ENCODE results near the gene ATAT1. TPM values are rescaled to one million over a fixed set of nuclear protein-coding genes. Genes with fewer than 3 reads are reported as not detected.

Gene ATAT1
- total and polyA plus RNA-seq, 2 of the 13 experiments (the other 11 are each of a cell fraction or from before 2014, with no cell fraction given): 9.2 to 23.6 TPM

DNA sequence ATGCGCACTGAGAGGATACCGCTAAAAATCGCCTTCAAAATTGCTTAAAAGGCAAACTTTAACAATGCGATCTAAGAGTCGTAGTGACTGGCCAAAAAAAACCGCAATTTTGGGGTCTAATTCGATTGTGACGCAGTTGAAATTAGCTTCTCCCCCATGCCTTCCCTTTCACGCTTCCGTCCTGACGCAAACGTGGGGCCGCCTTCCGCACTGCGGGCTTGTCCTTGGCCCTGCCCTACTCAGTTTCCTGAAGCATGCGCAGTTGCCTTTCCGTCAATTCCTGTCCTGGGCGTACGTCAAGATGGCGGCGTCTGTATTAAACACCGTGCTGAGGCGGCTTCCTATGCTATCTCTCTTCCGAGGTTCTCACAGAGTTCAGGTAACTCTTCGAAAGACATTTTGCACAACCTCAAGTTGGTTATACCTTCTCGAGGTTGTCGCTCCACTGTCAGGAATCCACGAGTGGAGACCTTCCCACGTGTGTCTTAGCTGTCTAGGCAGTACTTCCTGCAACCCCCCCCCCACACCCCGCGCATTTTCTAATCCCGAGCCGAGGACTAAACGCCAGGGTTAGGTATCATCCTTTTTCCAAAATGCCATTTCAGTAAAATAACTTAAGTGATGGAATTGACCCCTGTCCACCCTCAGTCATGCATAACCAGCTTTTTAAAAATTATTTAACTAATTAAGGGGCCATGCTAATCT is 9.0 kb upstream of the ATAT1 start, which contains the start of gene MRPS18B (continued):
- TF ChIP-seq, protein P1, sequence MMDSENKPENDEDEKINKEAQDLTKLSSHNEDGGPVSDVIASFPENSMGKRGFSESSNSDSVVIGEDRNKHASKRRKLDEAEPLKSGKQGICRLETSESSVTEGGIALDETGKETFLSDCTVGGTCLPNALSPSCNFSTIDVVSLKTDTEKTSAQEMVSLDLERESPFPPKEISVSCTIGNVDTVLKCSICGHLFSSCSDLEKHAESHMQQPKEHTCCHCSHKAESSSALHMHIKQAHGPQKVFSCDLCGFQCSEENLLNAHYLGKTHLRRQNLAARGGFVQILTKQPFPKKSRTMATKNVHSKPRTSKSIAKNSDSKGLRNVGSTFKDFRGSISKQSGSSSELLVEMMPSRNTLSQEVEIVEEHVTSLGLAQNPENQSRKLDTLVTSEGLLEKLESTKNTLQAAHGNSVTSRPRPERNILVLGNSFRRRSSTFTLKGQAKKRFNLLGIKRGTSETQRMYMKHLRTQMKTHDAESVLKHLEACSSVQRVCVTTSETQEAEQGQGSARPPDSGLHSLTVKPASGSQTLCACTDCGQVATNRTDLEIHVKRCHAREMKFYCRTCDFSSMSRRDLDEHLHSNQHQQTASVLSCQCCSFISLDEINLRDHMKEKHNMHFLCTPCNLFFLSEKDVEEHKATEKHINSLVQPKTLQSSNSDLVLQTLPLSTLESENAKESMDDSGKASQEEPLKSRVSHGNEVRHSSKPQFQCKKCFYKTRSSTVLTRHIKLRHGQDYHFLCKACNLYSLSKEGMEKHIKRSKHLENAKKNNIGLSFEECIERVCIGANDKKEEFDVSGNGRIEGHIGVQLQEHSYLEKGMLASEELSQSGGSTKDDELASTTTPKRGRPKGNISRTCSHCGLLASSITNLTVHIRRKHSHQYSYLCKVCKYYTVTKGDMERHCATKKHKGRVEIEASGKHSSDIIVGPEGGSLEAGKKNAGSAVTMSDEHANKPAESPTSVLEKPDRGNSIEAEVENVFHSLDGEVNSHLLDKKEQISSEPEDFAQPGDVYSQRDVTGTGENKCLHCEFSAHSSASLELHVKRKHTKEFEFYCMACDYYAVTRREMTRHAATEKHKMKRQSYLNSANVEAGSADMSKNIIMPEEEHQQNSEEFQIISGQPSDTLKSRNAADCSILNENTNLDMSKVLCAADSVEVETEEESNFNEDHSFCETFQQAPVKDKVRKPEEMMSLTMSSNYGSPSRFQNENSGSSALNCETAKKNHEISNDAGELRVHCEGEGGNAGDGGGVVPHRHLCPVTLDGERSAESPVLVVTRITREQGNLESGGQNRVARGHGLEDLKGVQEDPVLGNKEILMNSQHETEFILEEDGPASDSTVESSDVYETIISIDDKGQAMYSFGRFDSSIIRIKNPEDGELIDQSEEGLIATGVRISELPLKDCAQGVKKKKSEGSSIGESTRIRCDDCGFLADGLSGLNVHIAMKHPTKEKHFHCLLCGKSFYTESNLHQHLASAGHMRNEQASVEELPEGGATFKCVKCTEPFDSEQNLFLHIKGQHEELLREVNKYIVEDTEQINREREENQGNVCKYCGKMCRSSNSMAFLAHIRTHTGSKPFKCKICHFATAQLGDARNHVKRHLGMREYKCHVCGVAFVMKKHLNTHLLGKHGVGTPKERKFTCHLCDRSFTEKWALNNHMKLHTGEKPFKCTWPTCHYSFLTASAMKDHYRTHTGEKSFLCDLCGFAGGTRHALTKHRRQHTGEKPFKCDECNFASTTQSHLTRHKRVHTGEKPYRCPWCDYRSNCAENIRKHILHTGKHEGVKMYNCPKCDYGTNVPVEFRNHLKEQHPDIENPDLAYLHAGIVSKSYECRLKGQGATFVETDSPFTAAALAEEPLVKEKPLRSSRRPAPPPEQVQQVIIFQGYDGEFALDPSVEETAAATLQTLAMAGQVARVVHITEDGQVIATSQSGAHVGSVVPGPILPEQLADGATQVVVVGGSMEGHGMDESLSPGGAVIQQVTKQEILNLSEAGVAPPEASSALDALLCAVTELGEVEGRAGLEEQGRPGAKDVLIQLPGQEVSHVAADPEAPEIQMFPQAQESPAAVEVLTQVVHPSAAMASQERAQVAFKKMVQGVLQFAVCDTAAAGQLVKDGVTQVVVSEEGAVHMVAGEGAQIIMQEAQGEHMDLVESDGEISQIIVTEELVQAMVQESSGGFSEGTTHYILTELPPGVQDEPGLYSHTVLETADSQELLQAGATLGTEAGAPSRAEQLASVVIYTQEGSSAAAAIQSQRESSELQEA (CRISPR knock-in tag; IDR thresholded peaks at IDR 0.05; ENCODE audit: not compliant biosample characterization): peak; percentile 23
- no peak for TF ChIP-seq ZBTB40 (IDR thresholded peaks at IDR 0.05)
- TF ChIP-seq ZBTB40 (CRISPR knock-in tag; IDR thresholded peaks at IDR 0.05): no peak; the same call in 1 of the 2 replicates
- no peak for TF ChIP-seq ZNF549 (CRISPR knock-in tag; IDR thresholded peaks at IDR 0.05)
- peak; percentile 83 for TF ChIP-seq GABPB1 (CRISPR knock-in tag; IDR thresholded peaks at IDR 0.05)
- TF ChIP-seq ZNF782 (CRISPR knock-in tag; IDR thresholded peaks at IDR 0.05; ENCODE audit: borderline replicate concordance): no peak; the same call in 1 of the 2 replicates
- TF ChIP-seq HNRNPL (IDR thresholded peaks at IDR 0.05; ENCODE audit: low read depth, low read length): no peak
- no peak for TF ChIP-seq ZNF296 (CRISPR knock-in tag; conservative IDR thresholded peaks at IDR 0.05)
- no peak for TF ChIP-seq FOSL1 (CRISPR knock-in tag; IDR thresholded peaks at IDR 0.05; ENCODE audit: borderline replicate concordance)
- TF ChIP-seq ZNF24 (IDR thresholded peaks at IDR 0.05): no peak
- no peak; the same call in 1 of the 2 replicates for TF ChIP-seq SP140L (CRISPR knock-in tag; IDR thresholded peaks at IDR 0.05; ENCODE audit: borderline replicate concordance)
- TF ChIP-seq NRL (CRISPR knock-in tag; IDR thresholded peaks at IDR 0.05; ENCODE audit: borderline replicate concordance): peak; percentile 53
